B cell (primary cell): ENCODE results near the gene IL25. TPM values are rescaled to one million over a fixed set of nuclear protein-coding genes. Genes with fewer than 3 reads are reported as not detected.

Experiments
- ATAC-seq: fragments of 200-7000 bp; cut with Tn5 transposase; one replicate; pipeline ENCODE4 v1.10.0; 2021; ENCODE audit warnings: low read depth, mild to moderate bottlenecking, moderate number of reproducible peaks, moderate library complexity
- CTCF ChIA-PET: fragments of 350-600 bp; sonication (Branson Sonifier 250); formaldehyde crosslinking; loops from one replicate; lab custom pipeline; 2021; ENCODE audit warnings: antibody characterized with exemption, inconsistent platforms; lab: Charles Lee
- POLR2A ChIA-PET: fragments of 350-600 bp; sonication (Branson Sonifier 250); formaldehyde crosslinking; loops from one replicate; lab custom pipeline; 2021; ENCODE audit warnings: antibody characterized with exemption; lab: Charles Lee
- DNase-seq: peaks from one replicate; pipeline ENCODE4 v3.0.0; 2013
- H2AFZ ChIP-seq: 2 replicates; pipeline ENCODE4 v1.6.1; 2012; ENCODE audit warnings: mild to moderate bottlenecking, low read depth, low read length; ENCODE audit not compliant: insufficient read depth, poor library complexity, severe bottlenecking
- H3K27ac ChIP-seq, 2 donors: 1 replicate in 1 of 2; 2 replicates in 1 of 2; pipeline ENCODE4 v1.5.1; 2012 to 2013; ENCODE audit warnings: low read length in 2 of 2, mild to moderate bottlenecking in 2 of 2, moderate library complexity in 1 of 2
- H3K27me3 ChIP-seq, 4 experiments: fragments of 200-600 bp in 1 of 4; sonication (generic) in 1 of 4; replicated peaks in 1 of 4; 1 replicate in 2 of 4; 2 replicates in 2 of 4; pipeline versions ENCODE4 v1.6.1 to v1.7.0; 2013 to 2016; ENCODE audit warnings: low read length in 3 of 4, mild to moderate bottlenecking in 2 of 4, mixed read lengths in 1 of 4, moderate library complexity in 1 of 4; ENCODE audit not compliant: insufficient read depth in 4 of 4, control insufficient read depth in 3 of 4; ENCODE audit errors: control extremely low read depth in 1 of 4
- H3K36me3 ChIP-seq, 2 experiments: replicated peaks in 1 of 2; 1 replicate in 1 of 2; 2 replicates in 1 of 2; pipeline versions ENCODE4 v1.6.1 to v1.7.1; 2013; ENCODE audit warnings: low read length in 1 of 2; ENCODE audit not compliant: insufficient read depth in 2 of 2, control insufficient read depth in 1 of 2; ENCODE audit errors: control extremely low read depth in 1 of 2, extremely low read depth in 1 of 2
- H3K4me1 ChIP-seq, 2 donors: fragments of 200-600 bp in 1 of 2; sonication (generic) in 1 of 2; 1 replicate in 1 of 2; 2 replicates in 1 of 2; pipeline versions ENCODE4 v1.5.1 to v1.6.1; 2013 to 2017; ENCODE audit warnings: low read length in 2 of 2; ENCODE audit not compliant: control insufficient read depth in 2 of 2, insufficient read depth in 2 of 2
- H3K4me2 ChIP-seq: replicated peaks from 2 replicates; pipeline ENCODE3; 2012; ENCODE audit warnings: mild to moderate bottlenecking, low read depth, low read length; ENCODE audit not compliant: poor library complexity, severe bottlenecking
- H3K4me3 ChIP-seq, 5 experiments: fragments of 200-600 bp in 1 of 5; sonication (generic) in 1 of 5; 1 replicate in 3 of 5; 2 replicates in 2 of 5; pipeline versions ENCODE4 v1.5.1 to v1.7.0; 2011 to 2016; ENCODE audit warnings: low read length in 4 of 5, mild to moderate bottlenecking in 4 of 5, low read depth in 2 of 5, control low read depth in 1 of 5, moderate library complexity in 1 of 5; ENCODE audit not compliant: insufficient read depth in 1 of 5; ENCODE audit errors: control extremely low read depth in 1 of 5, extremely low read depth in 1 of 5
- H3K79me2 ChIP-seq: fragments of 200-600 bp; sonication (generic); one replicate; pipeline ENCODE4 v1.6.0; 2016; ENCODE audit warnings: low read length; ENCODE audit not compliant: control insufficient read depth, insufficient read depth
- H3K9ac ChIP-seq: fragments of 200-600 bp; sonication (generic); 2 replicates; pipeline ENCODE4 v1.6.1; 2017; ENCODE audit warnings: mild to moderate bottlenecking, low read length, moderate library complexity
- H3K9me3 ChIP-seq, 3 donors: one replicate each; pipeline versions ENCODE4 v1.6.1 to v1.7.1; 2013; ENCODE audit warnings: low read length in 2 of 3; ENCODE audit not compliant: control insufficient read depth in 2 of 3, insufficient read depth in 1 of 3; ENCODE audit errors: control extremely low read depth in 1 of 3
- H4K20me1 ChIP-seq: 2 replicates; pipeline ENCODE4 v1.6.0; 2012; ENCODE audit warnings: mild to moderate bottlenecking, low read length; ENCODE audit not compliant: insufficient read depth, control insufficient read depth, poor library complexity, severe bottlenecking
- H3K27ac Mint-ChIP-seq: one replicate; pipeline ENCODE4 v1.8.0; 2021; ENCODE audit warnings: mixed read lengths
- H3K27me3 Mint-ChIP-seq: one replicate; pipeline ENCODE4 v1.8.0; 2021; ENCODE audit warnings: mixed read lengths
- H3K4me1 Mint-ChIP-seq: one replicate; pipeline ENCODE4 v1.8.0; 2021; ENCODE audit warnings: mixed read lengths
- H3K4me3 Mint-ChIP-seq: one replicate; pipeline ENCODE4 v1.8.0; 2021; ENCODE audit warnings: mixed read lengths
- H3K9me3 Mint-ChIP-seq: one replicate; pipeline ENCODE4 v1.8.0; 2022; ENCODE audit warnings: mixed read lengths; ENCODE audit not compliant: insufficient read depth
- EZH2 ChIP-seq: IDR thresholded peaks from 2 replicates; pipeline ENCODE4 v1.6.1; 2012; ENCODE audit warnings: borderline replicate concordance, low read depth, mild to moderate bottlenecking, moderate library complexity, low read length; ENCODE audit not compliant: insufficient read depth, poor library complexity, severe bottlenecking
- WGBS: methylation state at CpG from one replicate; pipeline ENCODE4 v1.1.5; 2013; ENCODE audit warnings: missing lambda C conversion rate; ENCODE audit not compliant: insufficient coverage; 5-methylcytosine and 5-hydroxymethylcytosine counted together
- intact Hi-C: fragments of 100-400 bp; cut with micrococcal nuclease; formaldehyde crosslinking; loops from one replicate; pipeline ENCODE4 v1.10.0; 2022
- polyA plus RNA-seq: library from polyadenylated mRNA; depleted of rRNA; stranded (reverse); fragments of >200 nt; gene quantifications from 2 replicates; pipeline ENCODE4 v1.2.3, GENCODE V29; 2012
- total RNA-seq, 2 donors: library from RNA; stranded (reverse); fragments of 120-200 nt in 1 of 2; gene quantifications; 1 replicate in 1 of 2; 2 replicates in 1 of 2; pipeline versions ENCODE4 v1.2.3 to v1.2.4, GENCODE V29; 2013 to 2022
- TF ChIP-seq, protein P1 (sequence below): fragments of 200-600 bp; IDR thresholded peaks from one replicate; pipeline ENCODE4 v1.8.0; 2022; ENCODE audit warnings: antibody characterized with exemption, mild to moderate bottlenecking

IL25 gene
- total and polyA plus RNA-seq, 2 donors (not counting 1 experiment from before 2014, with no cell fraction given), result not detected

- no peaks in the 10 kb centered on the region for H4K20me1 ChIP-seq
- H3K9ac ChIP-seq, result no peak overlapping the region
- WGBS, result 98% methylated on average over 8 of the region's 8 CpGs
- H3K79me2 ChIP-seq, result no peaks in the 10 kb centered on the region
- H3K9me3 ChIP-seq, result peaks cover 0 to 4% (median 3%) of the 10 kb centered on the region in 3 donors
- POLR2A ChIA-PET, result no interaction called here
- ATAC-seq (no peak), DNase-seq (no peak)
- H3K27ac ChIP-seq, result no peak overlapping the region
- H3K36me3 ChIP-seq, result no peaks in the 10 kb centered on the region
- no peak for TF ChIP-seq EZH2
- TF ChIP-seq, protein P1, sequence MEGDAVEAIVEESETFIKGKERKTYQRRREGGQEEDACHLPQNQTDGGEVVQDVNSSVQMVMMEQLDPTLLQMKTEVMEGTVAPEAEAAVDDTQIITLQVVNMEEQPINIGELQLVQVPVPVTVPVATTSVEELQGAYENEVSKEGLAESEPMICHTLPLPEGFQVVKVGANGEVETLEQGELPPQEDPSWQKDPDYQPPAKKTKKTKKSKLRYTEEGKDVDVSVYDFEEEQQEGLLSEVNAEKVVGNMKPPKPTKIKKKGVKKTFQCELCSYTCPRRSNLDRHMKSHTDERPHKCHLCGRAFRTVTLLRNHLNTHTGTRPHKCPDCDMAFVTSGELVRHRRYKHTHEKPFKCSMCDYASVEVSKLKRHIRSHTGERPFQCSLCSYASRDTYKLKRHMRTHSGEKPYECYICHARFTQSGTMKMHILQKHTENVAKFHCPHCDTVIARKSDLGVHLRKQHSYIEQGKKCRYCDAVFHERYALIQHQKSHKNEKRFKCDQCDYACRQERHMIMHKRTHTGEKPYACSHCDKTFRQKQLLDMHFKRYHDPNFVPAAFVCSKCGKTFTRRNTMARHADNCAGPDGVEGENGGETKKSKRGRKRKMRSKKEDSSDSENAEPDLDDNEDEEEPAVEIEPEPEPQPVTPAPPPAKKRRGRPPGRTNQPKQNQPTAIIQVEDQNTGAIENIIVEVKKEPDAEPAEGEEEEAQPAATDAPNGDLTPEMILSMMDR, result no peak
- H3K4me3 Mint-ChIP-seq, result no peak overlapping the region
- no peak overlapping the region for H2AFZ ChIP-seq
- CTCF ChIA-PET, result no interaction called here
- H3K4me1 Mint-ChIP-seq, result peaks cover 14% of the 10 kb centered on the region
- H3K4me1 ChIP-seq, result peaks cover 11 to 15% of the 10 kb centered on the region in 2 donors
- H3K27me3 Mint-ChIP-seq, result peaks cover 44% of the 10 kb centered on the region
- intact Hi-C loops, result no loop called here
- H3K9me3 Mint-ChIP-seq, result no peaks in the 10 kb centered on the region
- H3K27ac Mint-ChIP-seq, result no peak overlapping the region
- H3K27me3 ChIP-seq, result peaks cover 0 to 44% (median 25%) of the 10 kb centered on the region in 4 experiments
- H3K4me3 ChIP-seq, result no peak overlapping the region
- H3K4me2 ChIP-seq, result no peak overlapping the region
Measured at GRCh38 chr14:23349156-23349845, 23.3 kb upstream of the IL25 start.
